Fibroblast of lung (primary cell): ENCODE measurements around the gene SDK2. TPM values are rescaled to one million over a fixed set of nuclear protein-coding genes. Genes with fewer than 3 reads are reported as not detected.

Source experiments
- DNase-seq, 2 donors: peaks; one replicate each; pipeline versions ENCODE4 v3.0.0 to v3.0.0-alpha.2; 2010; ENCODE audit warnings: low read depth in 2 of 2
- H2AFZ ChIP-seq: 2 replicates; pipeline ENCODE4 v1.5.1; 2012; ENCODE audit warnings: low read length, control low read depth, inconsistent platforms
- H3K27ac ChIP-seq: 2 replicates; pipeline ENCODE4 v1.5.1; 2011; ENCODE audit warnings: low read length, control low read depth; ENCODE audit not compliant: insufficient read depth
- H3K27me3 ChIP-seq: 2 replicates; pipeline ENCODE4 v1.5.1; 2011; ENCODE audit warnings: mild to moderate bottlenecking, low read length; ENCODE audit not compliant: control insufficient read depth, insufficient read depth
- H3K36me3 ChIP-seq: 2 replicates; pipeline ENCODE4 v1.5.1; 2011; ENCODE audit warnings: low read length; ENCODE audit not compliant: control insufficient read depth, insufficient read depth
- H3K4me1 ChIP-seq: 2 replicates; pipeline ENCODE4 v1.5.1; 2011; ENCODE audit warnings: low read length; ENCODE audit not compliant: control insufficient read depth, insufficient read depth; ENCODE audit errors: extremely low read depth
- H3K4me2 ChIP-seq: 2 replicates; pipeline ENCODE4 v1.5.1; 2011; ENCODE audit warnings: low read length, control low read depth; ENCODE audit not compliant: insufficient read depth; ENCODE audit errors: extremely low read depth
- H3K4me3 ChIP-seq, 4 experiments: fragments of 200-600 bp in 1 of 4; sonication (generic) in 1 of 4; replicated peaks in 1 of 4; 2 replicates each; pipeline ENCODE4 v1.5.1; 2011 to 2016; ENCODE audit warnings: low read length in 4 of 4, low read depth in 3 of 4, mild to moderate bottlenecking in 3 of 4, control low read depth in 2 of 4, inconsistent platforms in 1 of 4, mixed read lengths in 1 of 4; ENCODE audit not compliant: insufficient read depth in 1 of 4; ENCODE audit errors: control extremely low read depth in 1 of 4
- H3K79me2 ChIP-seq: 2 replicates; pipeline ENCODE4 v1.5.1; 2012; ENCODE audit warnings: mild to moderate bottlenecking, low read length, inconsistent platforms; ENCODE audit not compliant: control insufficient read depth, insufficient read depth
- H3K9ac ChIP-seq: 2 replicates; pipeline ENCODE4 v1.5.1; 2011; ENCODE audit warnings: mild to moderate bottlenecking, low read length, control low read depth; ENCODE audit not compliant: insufficient read depth
- H3K9me3 ChIP-seq: 2 replicates; pipeline ENCODE4 v1.5.1; 2012; ENCODE audit warnings: low read depth, low read length; ENCODE audit not compliant: control insufficient read depth, insufficient read depth
- H4K20me1 ChIP-seq: 2 replicates; pipeline ENCODE4 v1.5.1; 2011; ENCODE audit warnings: low read length; ENCODE audit not compliant: control insufficient read depth, insufficient read depth; ENCODE audit errors: extremely low read depth
- EZH2 ChIP-seq: IDR thresholded peaks from 2 replicates; pipeline ENCODE4 v1.5.1; 2012; ENCODE audit warnings: low read length, control low read depth, mild to moderate bottlenecking; ENCODE audit errors: missing control alignments
- polyA plus RNA-seq, 2 donors: library from polyadenylated mRNA; depleted of rRNA in 1 of 2; stranded (reverse) in 1 of 2; unstranded in 1 of 2; fragments of >200 nt; gene quantifications; 2 replicates each; pipeline ENCODE4 v1.2.1, GENCODE V29; 2011 to 2012; ENCODE audit warnings: missing spikeins in 1 of 2
- total RNA-seq: library from RNA; depleted of rRNA; stranded (reverse); fragments of >200 nt; gene quantifications from 2 replicates; pipeline ENCODE4 v1.2.1, GENCODE V29; 2014
- TF ChIP-seq, protein P1 (sequence below), 2 donors: IDR thresholded peaks in 1 of 2; conservative IDR thresholded peaks in 1 of 2; 1 replicate in 1 of 2; 2 replicates in 1 of 2; pipeline ENCODE4 v1.5.1; 2011 to 2012; ENCODE audit warnings: low read length in 2 of 2, control low read depth in 1 of 2, inconsistent platforms in 1 of 2, low read depth in 1 of 2, mild to moderate bottlenecking in 1 of 2

SDK2 gene
- total and polyA plus RNA-seq, 2 donors (not counting 1 experiment from before 2014, with no cell fraction given), result under 0.01 to 0.01 TPM

DNA sequence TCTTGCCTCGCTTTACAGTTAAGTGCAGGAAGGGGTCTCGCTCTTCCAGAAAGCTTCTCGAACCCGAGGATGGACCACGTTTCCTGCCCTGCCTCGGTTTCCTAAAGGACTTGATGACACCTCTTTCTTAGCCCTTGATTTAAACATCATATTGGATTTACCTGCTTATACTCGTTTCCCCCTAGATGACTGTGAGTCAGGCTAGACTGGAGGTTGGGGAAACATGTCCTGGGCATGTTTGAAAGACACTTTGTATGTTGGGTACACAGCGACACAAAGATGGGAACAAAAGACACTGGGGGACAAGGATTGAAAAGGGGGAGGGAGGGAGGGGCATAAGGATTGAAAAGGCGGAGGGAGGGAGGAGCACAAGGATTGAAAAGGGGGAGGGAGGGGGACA lies 30.0 kb downstream of the SDK2 start:
- H3K9me3 ChIP-seq, result no peaks in the 10 kb centered on the region
- no peak for DNase-seq
- H3K4me2 ChIP-seq, result no peak overlapping the region
- H3K36me3 ChIP-seq, result no peaks in the 10 kb centered on the region
- no peaks in the 10 kb centered on the region for H3K27me3 ChIP-seq
- H3K4me3 ChIP-seq, result no peak overlapping the region
- no peak overlapping the region for H3K27ac ChIP-seq
- H3K9ac ChIP-seq, result no peak overlapping the region
- TF ChIP-seq, protein P1, sequence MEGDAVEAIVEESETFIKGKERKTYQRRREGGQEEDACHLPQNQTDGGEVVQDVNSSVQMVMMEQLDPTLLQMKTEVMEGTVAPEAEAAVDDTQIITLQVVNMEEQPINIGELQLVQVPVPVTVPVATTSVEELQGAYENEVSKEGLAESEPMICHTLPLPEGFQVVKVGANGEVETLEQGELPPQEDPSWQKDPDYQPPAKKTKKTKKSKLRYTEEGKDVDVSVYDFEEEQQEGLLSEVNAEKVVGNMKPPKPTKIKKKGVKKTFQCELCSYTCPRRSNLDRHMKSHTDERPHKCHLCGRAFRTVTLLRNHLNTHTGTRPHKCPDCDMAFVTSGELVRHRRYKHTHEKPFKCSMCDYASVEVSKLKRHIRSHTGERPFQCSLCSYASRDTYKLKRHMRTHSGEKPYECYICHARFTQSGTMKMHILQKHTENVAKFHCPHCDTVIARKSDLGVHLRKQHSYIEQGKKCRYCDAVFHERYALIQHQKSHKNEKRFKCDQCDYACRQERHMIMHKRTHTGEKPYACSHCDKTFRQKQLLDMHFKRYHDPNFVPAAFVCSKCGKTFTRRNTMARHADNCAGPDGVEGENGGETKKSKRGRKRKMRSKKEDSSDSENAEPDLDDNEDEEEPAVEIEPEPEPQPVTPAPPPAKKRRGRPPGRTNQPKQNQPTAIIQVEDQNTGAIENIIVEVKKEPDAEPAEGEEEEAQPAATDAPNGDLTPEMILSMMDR (conservative IDR thresholded peaks at IDR 0.05 in 1 of 2, IDR thresholded peaks at IDR 0.05 in 1 of 2; ENCODE audit: low read depth in 1 of 2, low read length in 2 of 2), result no peak
- TF ChIP-seq EZH2, result no peak
- no peaks in the 10 kb centered on the region for H3K4me1 ChIP-seq
- no peaks in the 10 kb centered on the region for H3K79me2 ChIP-seq
- H4K20me1 ChIP-seq, result no peaks in the 10 kb centered on the region
- H2AFZ ChIP-seq, result no peak overlapping the region

DNA sequence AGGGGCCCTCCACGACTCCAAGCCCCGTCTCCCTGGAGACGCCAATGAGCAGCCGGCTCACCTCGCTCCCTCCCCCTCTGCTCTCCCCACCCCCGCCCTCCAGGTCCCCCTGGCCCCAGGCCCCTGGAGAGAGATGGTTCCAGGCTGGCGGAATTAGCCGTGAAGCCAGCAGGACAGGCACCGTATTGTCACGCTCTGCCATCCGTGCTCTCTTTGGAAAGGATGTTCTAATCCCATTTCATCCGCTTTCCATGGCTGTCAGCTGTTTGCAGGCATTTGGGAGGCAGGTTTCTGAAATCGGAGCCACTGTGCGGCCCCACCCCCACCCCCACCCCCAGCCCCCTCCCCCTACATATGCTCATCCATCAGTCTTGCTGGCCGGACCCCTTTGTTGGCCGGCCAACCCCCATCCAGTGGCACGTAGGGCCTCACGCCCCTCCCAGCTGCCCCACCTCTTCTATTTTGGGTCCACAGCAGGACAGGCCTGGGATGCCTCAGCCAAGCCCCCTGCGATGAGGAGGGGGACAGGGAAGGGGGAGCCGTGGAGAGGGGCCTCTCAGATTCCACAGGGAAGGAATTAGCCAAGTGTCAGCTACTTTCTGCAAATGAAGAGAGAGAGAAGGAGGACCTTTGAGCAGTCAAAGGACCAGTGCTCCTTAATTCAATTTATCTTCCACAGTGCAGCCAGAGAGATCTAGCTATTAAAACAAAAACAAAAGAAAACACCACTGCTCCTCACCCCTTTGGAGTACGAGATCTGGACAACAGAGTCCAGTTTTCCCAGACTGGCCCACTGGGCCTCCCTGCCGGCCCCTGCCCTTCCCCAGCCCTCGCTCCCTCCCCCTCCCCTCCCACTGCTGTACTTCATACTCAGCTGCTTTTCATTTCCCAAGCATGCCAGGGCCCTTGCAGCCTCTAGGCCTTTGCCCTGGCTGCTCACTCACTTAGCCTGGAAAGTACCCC lies 30.7 kb downstream of the SDK2 start:
- no peaks in the 10 kb centered on the region for H3K4me1 ChIP-seq
- no peak overlapping the region for H3K4me2 ChIP-seq
- TF ChIP-seq EZH2, result no peak
- TF ChIP-seq, protein P1 (conservative IDR thresholded peaks at IDR 0.05 in 1 of 2, IDR thresholded peaks at IDR 0.05 in 1 of 2; ENCODE audit: low read depth in 1 of 2, low read length in 2 of 2), result no peak
- H3K9ac ChIP-seq, result no peak overlapping the region
- no peaks in the 10 kb centered on the region for H3K36me3 ChIP-seq
- H3K9me3 ChIP-seq, result no peaks in the 10 kb centered on the region
- no peaks in the 10 kb centered on the region for H4K20me1 ChIP-seq
- no peak overlapping the region for H2AFZ ChIP-seq
- H3K79me2 ChIP-seq, result no peaks in the 10 kb centered on the region
- no peak overlapping the region for H3K27ac ChIP-seq
- H3K27me3 ChIP-seq, result no peaks in the 10 kb centered on the region
- no peak for DNase-seq
- no peak overlapping the region for H3K4me3 ChIP-seq

DNA sequence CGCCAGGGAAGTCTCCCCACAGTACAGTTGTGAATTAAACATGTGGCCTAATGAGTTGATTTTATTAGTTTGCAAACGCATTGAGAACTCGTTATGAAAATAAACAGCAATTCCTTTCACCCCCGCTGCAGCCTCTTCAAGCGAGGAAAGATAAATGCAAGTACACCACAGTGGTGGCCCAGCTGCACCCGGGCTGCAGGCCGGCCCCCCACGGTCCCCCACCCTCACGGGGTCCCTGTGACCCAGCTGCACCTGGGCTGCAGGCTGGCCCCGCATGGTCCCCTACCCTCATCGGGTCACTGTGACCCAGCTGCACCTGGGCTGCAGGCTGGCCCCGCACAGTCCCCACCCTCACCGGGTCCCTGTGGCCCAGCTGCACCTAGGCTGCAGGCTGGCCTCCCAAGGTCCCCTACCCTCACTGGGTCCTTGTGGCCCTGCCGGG lies 32.2 kb downstream of the SDK2 start:
- H3K27me3 ChIP-seq, result no peaks in the 10 kb centered on the region
- no peaks in the 10 kb centered on the region for H3K36me3 ChIP-seq
- H3K9me3 ChIP-seq, result no peaks in the 10 kb centered on the region
- no peak overlapping the region for H2AFZ ChIP-seq
- H3K4me1 ChIP-seq, result no peaks in the 10 kb centered on the region
- H3K9ac ChIP-seq, result no peak overlapping the region
- no peak overlapping the region for H3K4me2 ChIP-seq
- no peak overlapping the region for H3K27ac ChIP-seq
- no peak overlapping the region for H3K4me3 ChIP-seq
- H4K20me1 ChIP-seq, result no peaks in the 10 kb centered on the region
- H3K79me2 ChIP-seq, result no peaks in the 10 kb centered on the region
- no peak for DNase-seq
- TF ChIP-seq EZH2, result no peak
- TF ChIP-seq, protein P1 (conservative IDR thresholded peaks at IDR 0.05 in 1 of 2, IDR thresholded peaks at IDR 0.05 in 1 of 2; ENCODE audit: low read depth in 1 of 2, low read length in 2 of 2), result no peak
